Esophagus muscularis mucosa (tissue), 4 donors: ENCODE data around the gene ERGIC1. TPM values are rescaled to one million over a fixed set of nuclear protein-coding genes. Genes with fewer than 3 reads are reported as not detected.

Source experiments
- DNase-seq: peaks from one replicate; pipeline ENCODE4 v3.0.0-alpha.2; 2017; ENCODE audit errors: extremely low spot score
- H3K27ac ChIP-seq, 4 donors: fragments of 200-600 bp; sonication (generic); replicated peaks in 1 of 4; 1 replicate in 3 of 4; 2 replicates in 1 of 4; pipeline ENCODE4 v1.5.1; 2016 to 2019; ENCODE audit warnings: mild to moderate bottlenecking in 1 of 4
- H3K27me3 ChIP-seq, 4 donors: fragments of 200-600 bp; sonication (generic); one replicate each; pipeline versions ENCODE4 v1.5.1 to v1.6.0; 2016 to 2019
- H3K36me3 ChIP-seq, 4 donors: fragments of 200-600 bp; sonication (generic); one replicate each; pipeline ENCODE4 v1.5.1; 2016 to 2019
- H3K4me1 ChIP-seq, 4 donors: fragments of 200-600 bp; sonication (generic); one replicate each; pipeline ENCODE4 v1.5.1; 2016 to 2019
- H3K4me3 ChIP-seq, 4 donors: fragments of 200-600 bp; sonication (generic); 1 replicate in 2 of 4; 2 replicates in 2 of 4; pipeline ENCODE4 v1.5.1; 2016 to 2019; ENCODE audit warnings: mild to moderate bottlenecking in 4 of 4, moderate library complexity in 1 of 4
- H3K9me3 ChIP-seq, 4 donors: fragments of 200-600 bp; sonication (generic); 1 replicate in 3 of 4; 2 replicates in 1 of 4; pipeline ENCODE4 v1.5.1; 2016 to 2019
- CTCF ChIP-seq, 3 experiments: fragments of 200-600 bp in 2 of 3; fragments of 450-650 bp in 1 of 3; sonication (generic) in 2 of 3; IDR thresholded peaks; one replicate each; pipeline ENCODE4 v1.5.1; 2017 to 2019; ENCODE audit warnings: antibody characterized with exemption in 3 of 3, mild to moderate bottlenecking in 2 of 3, moderate library complexity in 1 of 3
- EP300 ChIP-seq: sonication (generic); formaldehyde crosslinking; IDR thresholded peaks from one replicate; pipeline ENCODE4 v1.6.1; 2017; ENCODE audit warnings: antibody characterized with exemption
- POLR2A ChIP-seq: fragments of 450-650 bp; IDR thresholded peaks from one replicate; pipeline ENCODE4 v1.6.1; 2017; ENCODE audit warnings: antibody characterized with exemption, moderate library complexity, mild to moderate bottlenecking, low read depth
- POLR2AphosphoS5 ChIP-seq, 2 donors: sonication (generic); formaldehyde crosslinking; IDR thresholded peaks; one replicate each; pipeline ENCODE4 v1.6.1; 2017; ENCODE audit warnings: antibody characterized with exemption in 2 of 2
- WGBS: methylation state at CpG from one replicate; pipeline ENCODE4 v1.1.5; 2018; 5-methylcytosine and 5-hydroxymethylcytosine counted together
- intact Hi-C: fragments of 100-400 bp; cut with DNase I; formaldehyde crosslinking; loops from one replicate; pipeline ENCODE4 v1.15.1; 2023
- total RNA-seq, 4 donors: library from RNA; depleted of rRNA; stranded (reverse); fragments of >200 nt; gene quantifications; one replicate each; pipeline versions ENCODE4 v1.1.0 to v1.2.1, GENCODE V29; 2016

ERGIC1 gene
- total RNA-seq, 4 donors from 2014 or later: 105 to 161 (median 145) TPM

GRCh38 chr5:172870715-172871461 lies 36.8 kb downstream of the ERGIC1 start:
- DNase-seq: no peak
- H3K27me3 ChIP-seq: no peaks in the 10 kb centered on the region
- intact Hi-C loops: no loop called here

GRCh38 chr5:172871536-172871935 lies 37.5 kb downstream of the ERGIC1 start:
- no peak for TF ChIP-seq EP300
- TF ChIP-seq CTCF (IDR thresholded peaks at IDR 0.05): no peak
- TF ChIP-seq POLR2A: no peak
- no peak for TF ChIP-seq POLR2AphosphoS5 (IDR thresholded peaks at IDR 0.05)
- intact Hi-C loops: no loop called here
- Histone ChIP-seq H3K27ac (peak overlapping the region; percentile 95 to 97 (median 96)), H3K9me3 (no peaks in the 10 kb centered on the region), H3K4me3 (no peak overlapping the region), H3K4me1 (peaks cover 77 to 98% (median 97%) of the 10 kb centered on the region in 4 donors), H3K36me3 (no peaks in the 10 kb centered on the region), H3K27me3 (no peaks in the 10 kb centered on the region)
- no peak for DNase-seq
- 86% methylated on average over 3 of the region's 3 CpGs for WGBS

More at GRCh38 chr5:172870715-172871461, 36.8 kb downstream of the ERGIC1 start:
- TF ChIP-seq POLR2AphosphoS5 (IDR thresholded peaks at IDR 0.05) (no peak), EP300 (no peak), CTCF (IDR thresholded peaks at IDR 0.05) (no peak)
- H3K36me3 ChIP-seq: no peaks in the 10 kb centered on the region
- H3K4me1 ChIP-seq: peaks cover 80 to 100% (median 99%) of the 10 kb centered on the region in 4 donors
- H3K9me3 ChIP-seq: no peaks in the 10 kb centered on the region
- H3K4me3 ChIP-seq: peak overlapping the region in 1 of 4 donors; percentile 2
- WGBS: 62% methylated on average over 12 of the region's 20 CpGs
- peak overlapping the region; percentile 95 to 97 (median 96) for H3K27ac ChIP-seq

- no peaks in the 10 kb centered on the region for H3K9me3 ChIP-seq
- peak overlapping the region; percentile 95 to 97 (median 96) for H3K27ac ChIP-seq
- TF ChIP-seq POLR2A: no peak
- no peak for TF ChIP-seq EP300
- no peak for TF ChIP-seq POLR2AphosphoS5 (IDR thresholded peaks at IDR 0.05)
- TF ChIP-seq CTCF (IDR thresholded peaks at IDR 0.05): no peak
- no peak for DNase-seq
- H3K4me1 ChIP-seq: peaks cover 73 to 95% (median 93%) of the 10 kb centered on the region in 4 donors
- H3K27me3 ChIP-seq: no peaks in the 10 kb centered on the region
- 42% methylated on average over 4 of the region's 5 CpGs for WGBS
- intact Hi-C loops: no loop called here
- H3K36me3 ChIP-seq: no peaks in the 10 kb centered on the region
- no peak overlapping the region for H3K4me3 ChIP-seq
These were observed 37.9 kb downstream of the ERGIC1 start for GRCh38 chr5:172871982-172872381.

GRCh38 chr5:172872997-172873491 lies 39.0 kb downstream of the ERGIC1 start:
- intact Hi-C loops: no loop called here

More at GRCh38 chr5:172872997-172873491, 39.0 kb downstream of the ERGIC1 start:
- 13% methylated on average over 11 of the region's 13 CpGs for WGBS
- peak; percentile 96 for DNase-seq
- peak overlapping the region in 2 of 4 donors; percentile 8 to 28 for H3K4me3 ChIP-seq
- peak overlapping the region; percentile 95 to 97 (median 96) for H3K27ac ChIP-seq
- no peaks in the 10 kb centered on the region for H3K27me3 ChIP-seq
- no peaks in the 10 kb centered on the region for H3K9me3 ChIP-seq
- peaks cover 69 to 92% (median 89%) of the 10 kb centered on the region in 4 donors for H3K4me1 ChIP-seq
- peak in 1 of 3 experiments; percentile 22 for TF ChIP-seq CTCF (IDR thresholded peaks at IDR 0.05)
- peak in 1 of 2 donors; percentile 93 for TF ChIP-seq POLR2AphosphoS5 (IDR thresholded peaks at IDR 0.05)
- TF ChIP-seq POLR2A: no peak
- peak; percentile 79 for TF ChIP-seq EP300
- no peaks in the 10 kb centered on the region for H3K36me3 ChIP-seq
